ENCODE data around the gene CPEB2.
"Not testable (repeated sequence)": the region's sequence is repeated elsewhere in the genome, so short reads cannot be mapped to it uniquely, and the experiment has no call there.

Gene CPEB2

GRCh38 chr4:15042529-15043167, 40.4 kb downstream of the CPEB2 start:
- no peak for DNase-seq (ENCODE audit: low read depth, low spot score)
- H3K27ac ChIP-seq: no peak overlapping the region

GRCh38 chr4:15043226-15043625, 40.9 kb downstream of the CPEB2 start:
- no peak for DNase-seq (ENCODE audit: low read depth, low spot score)
- H3K27ac ChIP-seq: no peak overlapping the region

- no peak overlapping the region for H3K27ac ChIP-seq
- DNase-seq (ENCODE audit: low read depth, low spot score): no peak
Observed at GRCh38 chr4:15043922-15044321, 41.6 kb downstream of the CPEB2 start.

GRCh38 chr4:15054541-15054940, 52.3 kb downstream of the CPEB2 start:
- no peak overlapping the region for H3K27ac ChIP-seq
- DNase-seq (ENCODE audit: low read depth, low spot score): no peak

GRCh38 chr4:15060213-15060612, 57.9 kb downstream of the CPEB2 start:
- H3K27ac ChIP-seq: no peak overlapping the region
- no peak for DNase-seq (ENCODE audit: low read depth, low spot score)

GRCh38 chr4:15063341-15063740, 61.1 kb downstream of the CPEB2 start:
- no peak for DNase-seq (ENCODE audit: low read depth, low spot score)
- H3K27ac ChIP-seq: no peak overlapping the region

- DNase-seq (ENCODE audit: low read depth, low spot score): no peak
- H3K27ac ChIP-seq: no peak overlapping the region
Observed at GRCh38 chr4:15065516-15065915, 63.2 kb downstream of the CPEB2 start.

GRCh38 chr4:15066140-15066539, 63.9 kb downstream of the CPEB2 start:
- DNase-seq (ENCODE audit: low read depth, low spot score): no peak
- H3K27ac ChIP-seq: no peak overlapping the region

GRCh38 chr4:15068298-15068697, 66.0 kb downstream of the CPEB2 start:
- DNase-seq (ENCODE audit: low read depth, low spot score): no peak
- no peak overlapping the region for H3K27ac ChIP-seq

GRCh38 chr4:15075875-15076274, 73.6 kb downstream of the CPEB2 start:
- DNase-seq (ENCODE audit: low read depth, low spot score): no peak
- no peak overlapping the region for H3K27ac ChIP-seq

GRCh38 chr4:15077969-15078368, 75.7 kb downstream of the CPEB2 start:
- DNase-seq (ENCODE audit: low read depth, low spot score): no peak
- peak overlapping the region; percentile 75 for H3K27ac ChIP-seq

GRCh38 chr4:15078682-15079642, 76.7 kb downstream of the CPEB2 start:
- peak overlapping the region; percentile 75 for H3K27ac ChIP-seq
- peak; percentile 12 for DNase-seq (ENCODE audit: low read depth, low spot score)

GRCh38 chr4:15084780-15085179, 82.5 kb downstream of the CPEB2 start:
- DNase-seq (ENCODE audit: low read depth, low spot score): peak; percentile 22
- no peak overlapping the region for H3K27ac ChIP-seq

GRCh38 chr4:15085762-15086161, 83.5 kb downstream of the CPEB2 start:
- H3K27ac ChIP-seq; DNase-seq (ENCODE audit: low read depth, low spot score): not testable (repeated sequence)

- not testable (repeated sequence) for DNase-seq (ENCODE audit: low read depth, low spot score); H3K27ac ChIP-seq
Observed at GRCh38 chr4:15086259-15086658, 84.0 kb downstream of the CPEB2 start.

- no peak overlapping the region for H3K27ac ChIP-seq
- DNase-seq (ENCODE audit: low read depth, low spot score): no peak
Observed at GRCh38 chr4:15088394-15089035, 86.2 kb downstream of the CPEB2 start.

GRCh38 chr4:15089979-15090378, 87.7 kb downstream of the CPEB2 start:
- no peak overlapping the region for H3K27ac ChIP-seq
- no peak for DNase-seq (ENCODE audit: low read depth, low spot score)

- DNase-seq (ENCODE audit: low read depth, low spot score): no peak
- H3K27ac ChIP-seq: no peak overlapping the region
Observed at GRCh38 chr4:15100380-15100779, 98.1 kb downstream of the CPEB2 start.

GRCh38 chr4:15100994-15101695, 98.9 kb downstream of the CPEB2 start:
- H3K27ac ChIP-seq: no peak overlapping the region
- DNase-seq (ENCODE audit: low read depth, low spot score): no peak

GRCh38 chr4:15104825-15105224, 102.5 kb downstream of the CPEB2 start:
- DNase-seq (ENCODE audit: low read depth, low spot score): no peak
- no peak overlapping the region for H3K27ac ChIP-seq

Measured in epithelial cell of prostate (primary cell).